AG20443 (cell line): Measurements from ENCODE around the gene TPPP2.
"Not testable (repeated sequence)": the region's sequence is repeated elsewhere in the genome, so short reads cannot be mapped to it uniquely, and the experiment has no call there.

Experiments used
- DNase-seq: peaks from one replicate; pipeline ENCODE4 v3.0.0; 2012; ENCODE audit warnings: low spot score, mixed read lengths

Gene TPPP2

DNA sequence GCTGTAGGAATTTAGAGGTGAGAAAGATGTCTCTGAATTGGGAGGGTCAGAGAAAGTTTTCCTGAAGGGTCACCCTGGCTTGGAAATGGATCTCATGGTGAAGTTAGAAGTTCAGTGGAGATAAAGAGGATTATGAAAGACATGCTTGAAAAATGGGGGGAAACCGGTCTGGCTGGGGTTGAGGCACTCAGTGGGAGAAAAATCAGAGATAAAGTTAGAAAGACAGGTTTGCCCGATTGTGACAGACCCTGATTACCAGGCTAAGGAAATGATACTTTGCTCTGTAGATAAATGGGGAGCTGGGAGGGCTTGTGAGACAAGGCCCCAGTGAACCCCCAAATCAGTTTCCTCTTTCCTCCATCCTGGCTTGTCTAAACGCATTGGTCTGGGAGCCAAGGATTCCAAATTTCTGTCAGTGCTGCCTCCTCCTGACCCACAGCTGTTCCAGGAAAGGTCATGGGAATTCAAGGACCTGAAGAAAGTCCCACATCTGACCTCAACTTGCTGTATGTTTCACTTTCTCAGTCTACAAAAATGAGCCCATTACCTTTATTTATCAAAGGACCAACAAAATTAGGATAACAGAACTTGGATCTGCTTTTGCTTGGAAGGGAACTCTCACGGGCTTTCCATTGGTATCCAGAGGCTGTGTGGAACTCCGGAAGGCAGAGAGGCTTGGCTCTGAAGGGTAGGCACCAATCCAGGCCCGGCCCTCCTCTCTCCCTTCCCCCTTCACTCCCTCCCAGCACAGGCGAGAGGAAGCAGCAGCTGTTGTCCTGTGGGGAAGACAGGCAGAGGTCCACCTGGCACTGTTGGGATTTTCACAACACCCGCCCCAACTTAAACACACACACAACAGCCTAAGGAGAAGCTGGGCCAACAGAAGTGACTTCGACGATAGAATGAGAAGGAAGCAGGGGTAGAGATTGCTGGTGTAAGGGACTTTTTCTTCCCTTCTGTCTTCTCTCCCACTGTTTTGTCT is 8.7 kb downstream of the TPPP2 start:
- peak; percentile 71 for DNase-seq

GRCh38 chr14:21039585-21040369 is 9.8 kb downstream of the TPPP2 start:
- DNase-seq: peak; percentile 78

- DNase-seq: no peak
Measured at GRCh38 chr14:21040370-21040925, 10.4 kb downstream of the TPPP2 start.

- not testable (repeated sequence) for DNase-seq
Measured at GRCh38 chr14:21040941-21041340, 10.9 kb downstream of the TPPP2 start.

- DNase-seq: peak; percentile 55
Measured at GRCh38 chr14:21041676-21042433, 11.8 kb downstream of the TPPP2 start, which contains the start of gene RNASE7. TSS of gene RNASE7 (plus strand) at chr14:21042362. CDS start at chr14:21042993, 631 bp downstream.

DNA sequence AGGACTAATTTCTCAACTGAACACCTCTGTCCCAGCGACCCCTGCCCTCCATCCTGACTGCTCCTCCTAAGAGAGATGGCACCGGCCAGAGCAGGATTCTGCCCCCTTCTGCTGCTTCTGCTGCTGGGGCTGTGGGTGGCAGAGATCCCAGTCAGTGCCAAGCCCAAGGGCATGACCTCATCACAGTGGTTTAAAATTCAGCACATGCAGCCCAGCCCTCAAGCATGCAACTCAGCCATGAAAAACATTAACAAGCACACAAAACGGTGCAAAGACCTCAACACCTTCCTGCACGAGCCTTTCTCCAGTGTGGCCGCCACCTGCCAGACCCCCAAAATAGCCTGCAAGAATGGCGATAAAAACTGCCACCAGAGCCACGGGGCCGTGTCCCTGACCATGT is 12.9 kb downstream of the TPPP2 start:
- DNase-seq: no peak

- DNase-seq: no peak
Measured at GRCh38 chr14:21043387-21043973, 13.5 kb downstream of the TPPP2 start.

DNA sequence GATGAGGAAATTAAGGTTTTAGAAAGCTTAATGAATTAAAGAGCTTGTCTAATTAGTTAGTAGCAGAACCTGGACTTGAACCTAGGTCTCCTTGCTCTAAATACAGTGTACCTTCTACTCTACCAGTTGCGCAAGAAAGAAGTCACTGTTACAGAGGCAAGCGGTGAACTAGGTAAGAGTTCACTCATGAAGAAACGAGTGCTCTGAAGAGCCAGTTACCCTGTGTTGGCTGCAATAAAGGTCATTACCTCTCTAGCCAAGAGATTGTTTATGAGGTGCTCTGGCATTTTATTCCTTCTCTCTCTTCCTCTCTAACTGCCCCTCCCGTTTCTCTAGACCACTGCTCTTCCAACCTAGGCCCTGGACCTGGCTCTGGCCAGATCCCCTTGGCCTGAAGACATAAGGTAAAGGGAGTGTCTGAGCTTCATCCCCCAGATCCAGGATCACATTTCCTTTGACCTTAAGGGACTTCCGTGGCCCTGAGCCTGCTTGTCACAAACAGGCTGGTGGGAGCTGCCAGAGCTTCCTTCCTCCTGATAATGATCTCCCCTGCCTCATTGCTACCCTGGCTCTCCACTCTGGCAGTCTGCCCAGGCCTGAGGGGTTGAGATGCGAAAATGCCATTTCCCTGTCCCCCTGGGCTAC is 14.1 kb downstream of the TPPP2 start:
- no peak for DNase-seq

DNA sequence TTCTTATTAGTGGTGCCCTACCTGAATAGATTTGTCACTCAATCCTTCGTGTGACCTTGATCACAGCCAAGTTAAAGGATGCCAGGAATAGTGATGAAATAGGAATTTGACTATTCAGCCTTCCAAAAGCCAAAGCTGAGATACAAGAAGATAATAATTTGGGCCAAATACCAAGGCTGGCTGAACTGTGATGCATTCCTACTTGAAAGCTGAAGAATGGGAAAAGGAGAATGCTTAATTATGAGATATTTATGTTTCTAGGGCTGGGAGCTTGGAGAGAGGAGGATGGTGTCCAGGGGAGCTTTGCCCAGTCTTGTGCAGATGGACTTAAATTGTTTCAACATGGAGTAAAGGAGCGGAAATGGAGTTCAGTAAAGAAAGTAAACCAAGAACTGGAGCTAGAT is 17.4 kb downstream of the TPPP2 start:
- peak; percentile 72 for DNase-seq

- no peak for DNase-seq
Measured at GRCh38 chr14:21048638-21049037, 18.6 kb downstream of the TPPP2 start.

- DNase-seq: peak; percentile 40
Measured at GRCh38 chr14:21049271-21049673, 19.3 kb downstream of the TPPP2 start.

DNA sequence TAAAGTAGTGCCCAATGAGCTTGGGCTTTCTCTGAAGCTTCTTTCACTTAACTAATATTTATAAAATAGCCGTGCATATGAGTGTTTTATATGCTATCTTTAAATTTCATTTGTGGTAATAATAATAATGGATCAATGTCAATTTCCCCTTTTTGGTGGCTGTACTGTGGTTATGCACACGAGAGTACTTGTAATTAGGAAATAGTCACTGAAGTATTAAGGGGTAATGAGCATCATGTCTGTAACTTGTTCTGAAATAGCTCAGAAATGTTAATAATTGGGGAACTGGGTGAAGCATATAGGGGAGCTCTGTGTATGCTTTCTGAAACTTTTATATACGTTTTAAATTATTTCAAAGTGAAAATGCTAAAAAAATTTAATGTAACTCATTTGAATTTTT is 20.6 kb downstream of the TPPP2 start:
- DNase-seq: no peak

DNA sequence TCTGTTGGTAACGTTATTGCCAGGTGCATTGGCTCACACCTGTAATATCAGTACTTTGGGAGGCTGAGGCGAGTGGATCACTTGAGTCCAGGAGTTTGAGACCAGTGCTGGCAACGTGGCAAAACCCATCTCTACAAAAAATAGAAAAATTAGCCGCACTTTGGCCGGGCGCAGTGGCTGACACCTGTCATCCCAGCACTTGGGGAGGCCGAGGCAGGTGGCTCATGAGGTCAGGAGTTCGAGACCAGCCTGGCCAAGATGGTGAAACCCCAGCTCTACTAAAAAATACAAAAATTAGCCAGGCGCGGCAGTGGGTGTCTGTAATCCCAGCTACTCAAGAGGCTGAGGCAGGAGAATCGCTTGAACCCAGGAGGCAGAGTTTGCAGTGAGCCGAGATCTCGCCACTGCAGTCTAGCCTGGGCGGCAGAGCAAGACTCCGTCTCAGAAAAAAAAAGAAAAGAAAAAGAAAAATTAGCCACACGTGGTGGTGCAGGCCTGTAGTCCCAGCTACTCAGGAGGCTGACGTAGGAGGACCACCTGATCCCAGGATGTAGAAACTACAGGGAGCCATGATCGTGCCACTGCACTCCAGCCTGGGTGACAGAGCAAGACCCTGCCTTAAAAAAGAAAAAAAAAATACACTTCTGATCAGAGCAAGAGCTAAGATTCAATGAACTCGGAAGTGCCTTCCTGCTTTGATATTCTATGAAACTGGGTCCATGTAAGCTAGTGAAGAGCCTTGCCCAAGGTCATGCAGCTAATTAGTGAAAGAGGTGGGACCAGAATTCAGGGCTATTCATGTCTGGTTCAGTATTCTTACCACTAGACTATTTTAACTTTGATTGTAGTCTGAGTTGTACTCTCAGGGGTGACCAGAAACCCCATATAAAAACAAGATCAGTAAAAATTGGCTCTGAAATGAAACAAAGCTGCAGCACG is 23.4 kb downstream of the TPPP2 start:
- DNase-seq: no peak

DNA sequence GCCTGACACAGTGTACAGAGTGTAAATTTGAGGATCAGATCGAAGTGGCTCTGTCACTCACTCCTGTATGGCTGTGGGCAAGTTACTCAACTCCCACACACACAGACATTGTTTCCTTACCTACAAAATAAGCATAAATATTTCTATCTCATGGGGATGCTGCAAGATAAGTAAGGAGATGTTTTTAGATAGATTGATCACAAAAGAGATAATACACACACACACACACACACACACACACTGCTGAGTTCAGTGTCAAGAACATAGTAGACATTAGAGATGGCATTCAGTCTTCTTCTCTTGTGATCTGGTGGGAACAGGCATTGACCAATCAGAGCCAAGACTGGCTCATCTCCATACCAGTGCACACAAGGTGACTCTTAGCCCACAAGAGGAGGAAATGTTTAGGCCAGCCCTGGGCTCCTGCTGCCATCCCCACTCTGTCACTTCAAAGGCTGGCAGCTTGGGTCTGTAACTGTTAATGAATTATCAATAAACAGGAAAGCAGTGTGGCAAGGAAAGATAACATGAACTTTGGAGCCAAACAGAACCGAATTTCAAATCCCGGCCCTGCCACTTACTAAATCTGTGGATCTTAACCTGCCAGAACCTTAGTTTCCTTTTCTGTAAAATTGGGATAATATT is 24.2 kb downstream of the TPPP2 start:
- no peak for DNase-seq

GRCh38 chr14:21054768-21055145 is 24.7 kb downstream of the TPPP2 start:
- DNase-seq: no peak

- DNase-seq: no peak
Measured at GRCh38 chr14:21055432-21056117, 25.6 kb downstream of the TPPP2 start.

DNA sequence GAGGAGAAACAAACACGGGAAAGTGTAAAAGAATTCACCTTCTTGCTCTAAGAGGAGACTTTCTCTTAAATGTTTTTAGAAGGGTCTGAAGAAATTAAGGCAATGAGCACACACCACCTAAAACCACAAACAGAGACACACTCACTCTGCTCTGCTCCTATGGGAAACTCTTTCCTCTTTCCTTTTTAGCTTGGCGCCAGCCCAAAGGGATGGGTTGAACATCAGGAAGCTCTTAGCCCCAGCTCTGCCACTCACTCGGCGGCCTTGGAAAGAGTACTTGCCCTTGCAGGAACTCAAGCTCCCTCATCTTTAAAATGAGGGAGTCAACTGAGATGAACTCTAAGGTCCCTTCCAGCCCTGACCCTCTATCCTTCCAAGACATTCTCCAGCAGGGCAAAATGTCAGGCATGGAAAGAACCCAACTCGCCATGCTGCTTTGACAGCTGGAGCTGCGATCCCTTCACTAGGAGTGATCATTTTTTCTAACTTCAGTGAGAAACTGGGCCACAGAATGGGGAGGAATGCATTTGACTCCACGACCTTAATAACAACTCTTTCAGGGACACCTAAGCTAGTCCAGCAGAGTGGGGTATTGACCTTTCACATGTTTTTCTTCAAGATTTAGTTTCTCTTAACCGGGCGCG is 26.6 kb downstream of the TPPP2 start:
- peak; percentile 52 for DNase-seq
